HepG2 (cell line): ENCODE data around the gene CD3D. TPM values are rescaled to one million over a fixed set of nuclear protein-coding genes. Genes with fewer than 3 reads are reported as not detected.
A peak's percentile ranks its signal among the peaks of the same experiment; 100 is the strongest.

Experiments used
- DNMT3B ChIP-seq: conservative IDR thresholded peaks from 2 replicates; pipeline ENCODE4 v1.6.1; 2016; ENCODE audit warnings: missing biosample characterization, control low read depth
- GATAD1 ChIP-seq: IDR thresholded peaks from 2 replicates; pipeline ENCODE4 v1.6.1; 2016; ENCODE audit warnings: missing genetic modification reagents, missing compliant biosample characterization
- HDAC2 ChIP-seq: sonication (generic); formaldehyde crosslinking; IDR thresholded peaks from 2 replicates; pipeline ENCODE4 v1.4.0; 2020; ENCODE audit warnings: missing genetic modification reagents
- HOMEZ ChIP-seq: IDR thresholded peaks from 2 replicates; pipeline ENCODE4 v1.6.1; 2016; ENCODE audit warnings: low read depth
- HOXA5 ChIP-seq: sonication (generic); formaldehyde crosslinking; IDR thresholded peaks from 2 replicates; pipeline ENCODE4 v1.4.0; 2020; ENCODE audit warnings: missing genetic modification reagents
- IKZF1 ChIP-seq: fragments of 450-650 bp; IDR thresholded peaks from 2 replicates; pipeline ENCODE4 v1.7.1; 2016
- ISL2 ChIP-seq: sonication (generic); formaldehyde crosslinking; IDR thresholded peaks from 2 replicates; pipeline ENCODE4 v1.5.0; 2020; ENCODE audit warnings: missing genetic modification reagents
- KDM5B ChIP-seq: sonication (generic); formaldehyde crosslinking; IDR thresholded peaks from 2 replicates; pipeline ENCODE4 v1.4.0; 2020; ENCODE audit warnings: missing genetic modification reagents, mild to moderate bottlenecking, borderline replicate concordance
- KIAA2018 ChIP-seq: sonication (generic); formaldehyde crosslinking; IDR thresholded peaks from 2 replicates; pipeline ENCODE4 v1.5.0; 2020; ENCODE audit warnings: mild to moderate bottlenecking, missing genetic modification reagents, borderline replicate concordance
- KLF15 ChIP-seq: sonication (generic); formaldehyde crosslinking; IDR thresholded peaks from 2 replicates; pipeline ENCODE4 v1.8.1; 2023; ENCODE audit warnings: borderline replicate concordance, mild to moderate bottlenecking, inconsistent platforms, missing genetic modification reagents, mixed read lengths
- MBNL3 ChIP-seq: fragments of 250-450 bp; sonication (Bioruptor Pico); conservative IDR thresholded peaks from 2 replicates; pipeline ENCODE4 v1.8.0; 2022; ENCODE audit warnings: mild to moderate bottlenecking, inconsistent platforms
- MIXL1 ChIP-seq: IDR thresholded peaks from 2 replicates; pipeline ENCODE4 v1.6.1; 2016
- RFXANK ChIP-seq: IDR thresholded peaks from 2 replicates; pipeline ENCODE4 v1.6.1; 2016
- SP4 ChIP-seq: sonication (generic); formaldehyde crosslinking; IDR thresholded peaks from 2 replicates; pipeline ENCODE4 v1.8.1; 2023; ENCODE audit warnings: mild to moderate bottlenecking, missing genetic modification reagents
- TCF7L2 ChIP-seq: IDR thresholded peaks from 2 replicates; pipeline ENCODE4 v1.6.1; 2011; ENCODE audit warnings: mild to moderate bottlenecking, low read depth, low read length, moderate library complexity
- ZBTB10 ChIP-seq: sonication (generic); formaldehyde crosslinking; IDR thresholded peaks from 2 replicates; pipeline ENCODE4 v1.4.0; 2020; ENCODE audit warnings: missing genetic modification reagents, borderline replicate concordance
- ZNF205 ChIP-seq: IDR thresholded peaks from 2 replicates; pipeline ENCODE4 v1.6.1; 2018; ENCODE audit warnings: missing biosample characterization, missing genetic modification reagents
- ZNF224 ChIP-seq: sonication (generic); formaldehyde crosslinking; IDR thresholded peaks from 2 replicates; pipeline ENCODE4 v1.5.0; 2020; ENCODE audit warnings: mild to moderate bottlenecking, missing genetic modification reagents
- ZNF230 ChIP-seq: sonication (generic); formaldehyde crosslinking; IDR thresholded peaks from 2 replicates; pipeline ENCODE4 v1.4.0; 2020; ENCODE audit warnings: mild to moderate bottlenecking, missing genetic modification reagents
- ZNF605 ChIP-seq: sonication (generic); formaldehyde crosslinking; IDR thresholded peaks from 2 replicates; pipeline ENCODE4 v1.8.0; 2022; ENCODE audit warnings: mild to moderate bottlenecking, missing genetic modification reagents
- ZNF891 ChIP-seq: sonication (generic); formaldehyde crosslinking; IDR thresholded peaks from 2 replicates; pipeline ENCODE4 v1.5.0; 2020; ENCODE audit warnings: mild to moderate bottlenecking, missing genetic modification reagents
- polyA plus RNA-seq, 8 experiments: library from polyadenylated mRNA; depleted of rRNA in 3 of 8; stranded (reverse) in 7 of 8; unstranded in 1 of 8; fragments of >200 nt; fragmentation: Illumina TruSeq in 4 of 8; extraction: Trizol in 4 of 8; gene quantifications; 2 replicates each; pipeline versions ENCODE4 v1.2.1 to v1.2.3, GENCODE V29; 2011 to 2016; ENCODE audit warnings: low read depth in 4 of 8, missing spikeins in 1 of 8, mixed read lengths in 1 of 8; ENCODE audit not compliant: insufficient read depth in 1 of 8
- total RNA-seq, 5 experiments: library from RNA; depleted of rRNA; stranded (reverse); fragments of >200 nt; fragmentation: Illumina TruSeq; extraction: Trizol; gene quantifications; 2 replicates each; pipeline ENCODE4 v1.2.3, GENCODE V29; 2016; ENCODE audit warnings: low read depth in 1 of 5

The CD3D gene
- total and polyA plus RNA-seq, 2 of the 13 experiments (the other 11 are each of a cell fraction or from before 2014, with no cell fraction given) = 0.66 to 6.6 TPM

- no peak for TF ChIP-seq TCF7L2
- TF ChIP-seq GATAD1 (CRISPR knock-in tag) = 0 out of 2 replicates have a peak, but pooled peaks have one; percentile 29
- no peak for TF ChIP-seq KLF15 (CRISPR knock-in tag)
- peak; percentile 46; the same call in 1 of the 2 replicates for TF ChIP-seq HOMEZ (CRISPR knock-in tag)
- TF ChIP-seq ZBTB10 (CRISPR knock-in tag) = no peak
- TF ChIP-seq DNMT3B (CRISPR knock-in tag) = no peak
- TF ChIP-seq MIXL1 (CRISPR knock-in tag) = peak; percentile 68; the same call in 1 of the 2 replicates
- TF ChIP-seq IKZF1 = no peak
- no peak for TF ChIP-seq HOXA5 (CRISPR knock-in tag)
- TF ChIP-seq ZNF605 = 0 out of 2 replicates have a peak, but pooled peaks have one; percentile 56
- no peak for TF ChIP-seq KIAA2018 (CRISPR knock-in tag)
- TF ChIP-seq ZNF205 (CRISPR knock-in tag) = no peak
- no peak for TF ChIP-seq ZNF230 (CRISPR knock-in tag)
- no peak for TF ChIP-seq RFXANK
- no peak for TF ChIP-seq SP4 (CRISPR knock-in tag)
- TF ChIP-seq HDAC2 (CRISPR knock-in tag) = peak; percentile 39; the same call in 1 of the 2 replicates
- no peak for TF ChIP-seq KDM5B (CRISPR knock-in tag)
- TF ChIP-seq ISL2 (CRISPR knock-in tag) = no peak
- TF ChIP-seq MBNL3 = no peak
- no peak for TF ChIP-seq ZNF224 (CRISPR knock-in tag)
- TF ChIP-seq ZNF891 (CRISPR knock-in tag) = no peak
These were observed 51.6 kb downstream of the CD3D start (continued) for GRCh38 chr11:118290923-118291322.
